IMR-90 (cell line): Measurements from ENCODE around the gene OR52N5. TPM values are rescaled to one million over a fixed set of nuclear protein-coding genes. Genes with fewer than 3 reads are reported as not detected.

Experiments
- ATAC-seq: fragments of 200-7000 bp; cut with Tn5 transposase; 2 replicates; pipeline ENCODE4 v1.9.1; 2020; ENCODE audit warnings: low read depth, mild to moderate bottlenecking, moderate library complexity
- BruUV-seq: library from RNA; stranded (reverse); fragments of 400-500 nt; replicated peaks from 2 replicates; lab custom pipeline; 2021; lab: Mats Ljungman, UMichigan
- CTCF ChIA-PET: fragments of 300-600 bp; formaldehyde crosslinking; extraction: SDS; loops from one replicate; lab custom pipeline; 2021; ENCODE audit warnings: antibody characterized with exemption; lab: Yijun Ruan, JAX
- POLR2A ChIA-PET: fragments of 300-600 bp; sonication (Branson Sonifier 250); formaldehyde crosslinking; loops from one replicate; lab custom pipeline; 2022; ENCODE audit warnings: antibody characterized with exemption; ENCODE audit not compliant: unreplicated experiment; lab: Charles Lee
- DNase-seq: peaks from one replicate; pipeline ENCODE4 v3.0.0; 2013
- H2AFZ ChIP-seq: replicated peaks from 2 replicates; pipeline ENCODE3; 2013; ENCODE audit warnings: low read length, mild to moderate bottlenecking; ENCODE audit not compliant: poor library complexity
- H2AK5ac ChIP-seq: 2 replicates; pipeline ENCODE4 v1.6.1; 2013; ENCODE audit warnings: low read depth, low read length, inconsistent platforms
- H2AK9ac ChIP-seq: replicated peaks from 2 replicates; pipeline ENCODE3; 2013; ENCODE audit warnings: mild to moderate bottlenecking, low read depth, low read length, moderate library complexity; ENCODE audit not compliant: poor library complexity
- H2BK120ac ChIP-seq: 2 replicates; pipeline ENCODE4 v1.6.1; 2013; ENCODE audit warnings: low read depth, low read length, inconsistent platforms
- H2BK15ac ChIP-seq: 3 replicates; pipeline ENCODE4 v1.6.1; 2013; ENCODE audit warnings: low read depth, low read length, inconsistent platforms
- H2BK20ac ChIP-seq: 2 replicates; pipeline ENCODE4 v1.6.1; 2013; ENCODE audit warnings: low read depth, mild to moderate bottlenecking, inconsistent platforms, low read length, moderate library complexity
- H2BK5ac ChIP-seq: 2 replicates; pipeline ENCODE4 v1.6.1; 2013; ENCODE audit warnings: mild to moderate bottlenecking, low read depth, low read length, inconsistent platforms; ENCODE audit not compliant: poor library complexity, severe bottlenecking
- H3K14ac ChIP-seq: replicated peaks from 2 replicates; pipeline ENCODE4 v1.6.1; 2013; ENCODE audit warnings: low read depth, low read length, inconsistent platforms
- H3K18ac ChIP-seq: 2 replicates; pipeline ENCODE4 v1.6.1; 2013; ENCODE audit warnings: low read depth, low read length, control low read depth
- H3K23ac ChIP-seq: 2 replicates; pipeline ENCODE4 v1.6.1; 2013; ENCODE audit warnings: low read depth, low read length, inconsistent platforms
- H3K27ac ChIP-seq: 2 replicates; pipeline ENCODE4 v1.5.1; 2013; ENCODE audit warnings: mild to moderate bottlenecking, control low read depth, low read length; ENCODE audit not compliant: insufficient read depth
- H3K27me3 ChIP-seq: 2 replicates; pipeline ENCODE4 v1.6.1; 2013; ENCODE audit warnings: low read length; ENCODE audit not compliant: control insufficient read depth, insufficient read depth
- H3K36me3 ChIP-seq: 2 replicates; pipeline ENCODE4 v1.6.1; 2013; ENCODE audit warnings: low read length, mixed read lengths; ENCODE audit not compliant: control insufficient read depth, insufficient read depth
- H3K4ac ChIP-seq: 2 replicates; pipeline ENCODE4 v1.6.1; 2013; ENCODE audit warnings: low read depth, low read length, inconsistent platforms
- H3K4me1 ChIP-seq: 2 replicates; pipeline ENCODE4 v1.6.1; 2013; ENCODE audit warnings: low read length, mixed read lengths; ENCODE audit not compliant: control insufficient read depth, insufficient read depth
- H3K4me2 ChIP-seq: 2 replicates; pipeline ENCODE4 v1.6.1; 2013; ENCODE audit warnings: low read depth, mild to moderate bottlenecking, control low read depth, low read length, moderate library complexity
- H3K4me3 ChIP-seq: 2 replicates; pipeline ENCODE4 v1.5.1; 2013; ENCODE audit warnings: low read depth, mild to moderate bottlenecking, control low read depth, low read length, moderate library complexity; ENCODE audit not compliant: insufficient read depth
- H3K56ac ChIP-seq: 2 replicates; pipeline ENCODE4 v1.6.1; 2013; ENCODE audit warnings: low read length, inconsistent platforms; ENCODE audit not compliant: insufficient read depth; ENCODE audit errors: extremely low read depth
- H3K79me1 ChIP-seq, 2 experiments: 2 replicates each; pipeline ENCODE4 v1.6.1; 2013; ENCODE audit warnings: low read length in 2 of 2, inconsistent platforms in 1 of 2, low read depth in 1 of 2
- H3K9ac ChIP-seq: 2 replicates; pipeline ENCODE4 v1.6.1; 2013; ENCODE audit warnings: low read depth, low read length, control low read depth
- H3K9me1 ChIP-seq: 2 replicates; pipeline ENCODE4 v1.6.1; 2013; ENCODE audit warnings: low read length, inconsistent platforms; ENCODE audit not compliant: insufficient read depth
- H3K9me3 ChIP-seq: 2 replicates; pipeline ENCODE4 v1.6.1; 2013; ENCODE audit warnings: low read length; ENCODE audit not compliant: control insufficient read depth, insufficient read depth
- H4K20me1 ChIP-seq: 2 replicates; pipeline ENCODE4 v1.6.1; 2013; ENCODE audit warnings: low read length, inconsistent platforms; ENCODE audit not compliant: insufficient read depth
- H4K5ac ChIP-seq: 2 replicates; pipeline ENCODE4 v1.6.1; 2013; ENCODE audit warnings: mild to moderate bottlenecking, low read depth, low read length, control low read depth
- H4K8ac ChIP-seq, 2 experiments: 2 replicates each; pipeline ENCODE4 v1.6.1; 2013; ENCODE audit warnings: low read depth in 2 of 2, low read length in 2 of 2, control low read depth in 1 of 2, inconsistent platforms in 1 of 2
- H4K91ac ChIP-seq: 2 replicates; pipeline ENCODE4 v1.6.1; 2013; ENCODE audit warnings: low read depth, low read length, inconsistent platforms; ENCODE audit not compliant: insufficient read depth
- CHD1 ChIP-seq: IDR thresholded peaks from 2 replicates; pipeline ENCODE4 v1.6.1; 2012; ENCODE audit warnings: low read depth, low read length, improper control_type of control experiment
- FOS ChIP-seq: fragments of 150-350 bp; IDR thresholded peaks from 2 replicates; pipeline ENCODE4 v1.6.1; 2016; ENCODE audit warnings: low read depth, low read length
- MAFK ChIP-seq: IDR thresholded peaks from 2 replicates; pipeline ENCODE4 v1.6.1; 2012; ENCODE audit warnings: low read depth, low read length, improper control_type of control experiment
- MXI1 ChIP-seq: IDR thresholded peaks from 2 replicates; pipeline ENCODE4 v1.6.1; 2012; ENCODE audit warnings: low read depth, mild to moderate bottlenecking, low read length, moderate library complexity, borderline replicate concordance
- NFE2L2 ChIP-seq: fragments of 150-350 bp; IDR thresholded peaks from 2 replicates; pipeline ENCODE4 v1.6.1; 2016; ENCODE audit warnings: low read depth, mild to moderate bottlenecking, low read length
- RCOR1 ChIP-seq: IDR thresholded peaks from 2 replicates; pipeline ENCODE4 v1.6.1; 2012; ENCODE audit warnings: mild to moderate bottlenecking, low read length, improper control_type of control experiment; ENCODE audit not compliant: insufficient replicate concordance
- RFX5 ChIP-seq: IDR thresholded peaks from 2 replicates; pipeline ENCODE4 v1.8.0; 2012; ENCODE audit warnings: low read depth, mild to moderate bottlenecking, low read length, moderate library complexity
- SMC3 ChIP-seq: fragments of 150-350 bp; IDR thresholded peaks from 2 replicates; pipeline ENCODE4 v1.6.1; 2016; ENCODE audit warnings: low read depth, mild to moderate bottlenecking, antibody characterized with exemption, low read length, moderate library complexity
- WGBS, 2 experiments: methylation state at CpG; one replicate each; pipeline versions ENCODE4 v1.1.5 to v1.1.7; 2013; ENCODE audit warnings: missing lambda C conversion rate in 2 of 2; ENCODE audit not compliant: insufficient read length in 1 of 2; ENCODE audit errors: extremely low coverage in 2 of 2; 5-methylcytosine and 5-hydroxymethylcytosine counted together
- dilution Hi-C: fragments of 300-500 bp; cut with HindIII; formaldehyde crosslinking; loops from one replicate; pipeline ENCODE4 v1.14.3; 2018; ENCODE audit warnings: low sequenced_read_pairs; ENCODE audit not compliant: unreplicated experiment
- in situ Hi-C: fragments of 300-500 bp; cut with MboI; formaldehyde crosslinking; loops from 3 replicates; pipeline ENCODE4 v1.14.3; 2019; ENCODE audit warnings: low sequenced_read_pairs, inconsistent platforms, mixed read lengths
- intact Hi-C: fragments of 100-400 bp; cut with micrococcal nuclease; formaldehyde crosslinking; loops from 2 replicates; pipeline ENCODE4 v1.10.0; 2022
- polyA plus RNA-seq, 3 experiments: library from polyadenylated mRNA; depleted of rRNA; stranded (reverse); fragments of >200 nt; gene quantifications; 2 replicates each; pipeline ENCODE4 v1.2.3, GENCODE V29; 2012; ENCODE audit warnings: low replicate concordance in 1 of 3
- total RNA-seq: library from RNA; depleted of rRNA; stranded (reverse); fragments of >200 nt; gene quantifications from 2 replicates; pipeline ENCODE4 v1.2.3, GENCODE V29; 2012
- TF ChIP-seq, protein P1 (sequence below): conservative IDR thresholded peaks from 2 replicates; pipeline ENCODE4 v1.5.1; 2012; ENCODE audit warnings: mild to moderate bottlenecking, low read depth, low read length, improper control_type of control experiment

Gene OR52N5
- total and polyA plus RNA-seq, 2 of the 4 experiments (the other 2 are of a cell fraction): not detected

GRCh38 chr11:5807580-5807979 lies 24.4 kb upstream of the OR52N5 start:
- intact Hi-C loops: loop anchor here (5.0 to 10.0 kb wide), 3 partner anchors 555 to 1623 kb away; no protein-coding TSS in a partner anchor
- Histone ChIP-seq H4K91ac (no peak overlapping the region), H3K9ac (no peak overlapping the region), H2BK120ac (no peak overlapping the region), H2BK5ac (no peak overlapping the region), H3K9me3 (no peaks in the 10 kb centered on the region), H4K5ac (no peak overlapping the region), H3K27ac (no peak overlapping the region), H2AFZ (peak overlapping the region; percentile 32), H3K79me1 (no peaks in the 10 kb centered on the region), H3K4me2 (no peak overlapping the region), H3K27me3 (peaks cover 7% of the 10 kb centered on the region), H3K4ac (no peak overlapping the region), H2BK20ac (no peak overlapping the region), H2BK15ac (no peak overlapping the region), H3K56ac (no peak overlapping the region), H3K14ac (no peak overlapping the region), H3K36me3 (no peaks in the 10 kb centered on the region), H3K9me1 (no peaks in the 10 kb centered on the region), H3K4me1 (no peaks in the 10 kb centered on the region), H4K8ac (no peak overlapping the region), H3K4me3 (no peak overlapping the region), H3K23ac (no peak overlapping the region), H2AK9ac (no peak overlapping the region), H4K20me1 (no peaks in the 10 kb centered on the region), H3K18ac (no peak overlapping the region), H2AK5ac (no peak overlapping the region)
- no peak for TF ChIP-seq NFE2L2
- no peak for TF ChIP-seq RFX5
- TF ChIP-seq RCOR1: no peak
- TF ChIP-seq CHD1: no peak
- TF ChIP-seq MXI1: no peak
- TF ChIP-seq SMC3: no peak
- TF ChIP-seq, protein P1, sequence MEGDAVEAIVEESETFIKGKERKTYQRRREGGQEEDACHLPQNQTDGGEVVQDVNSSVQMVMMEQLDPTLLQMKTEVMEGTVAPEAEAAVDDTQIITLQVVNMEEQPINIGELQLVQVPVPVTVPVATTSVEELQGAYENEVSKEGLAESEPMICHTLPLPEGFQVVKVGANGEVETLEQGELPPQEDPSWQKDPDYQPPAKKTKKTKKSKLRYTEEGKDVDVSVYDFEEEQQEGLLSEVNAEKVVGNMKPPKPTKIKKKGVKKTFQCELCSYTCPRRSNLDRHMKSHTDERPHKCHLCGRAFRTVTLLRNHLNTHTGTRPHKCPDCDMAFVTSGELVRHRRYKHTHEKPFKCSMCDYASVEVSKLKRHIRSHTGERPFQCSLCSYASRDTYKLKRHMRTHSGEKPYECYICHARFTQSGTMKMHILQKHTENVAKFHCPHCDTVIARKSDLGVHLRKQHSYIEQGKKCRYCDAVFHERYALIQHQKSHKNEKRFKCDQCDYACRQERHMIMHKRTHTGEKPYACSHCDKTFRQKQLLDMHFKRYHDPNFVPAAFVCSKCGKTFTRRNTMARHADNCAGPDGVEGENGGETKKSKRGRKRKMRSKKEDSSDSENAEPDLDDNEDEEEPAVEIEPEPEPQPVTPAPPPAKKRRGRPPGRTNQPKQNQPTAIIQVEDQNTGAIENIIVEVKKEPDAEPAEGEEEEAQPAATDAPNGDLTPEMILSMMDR: no peak
- TF ChIP-seq MAFK: no peak
- no peak for TF ChIP-seq FOS
- ChIA-PET CTCF (no interaction called here), POLR2A (no interaction called here)
- 49% methylated on average over 4 of the region's 10 CpGs; no CpG with 5 or more reads in 1 of the 2 experiments for WGBS, 2 experiments
- DNase-seq (no peak), ATAC-seq (no peak)
- in situ Hi-C loops: no loop called here
- no TSS peak for BruUV-seq
- dilution Hi-C loops: no loop called here
